Thyroid gland (tissue), 4 donors: ENCODE results near the gene DTX3L. TPM values are rescaled to one million over a fixed set of nuclear protein-coding genes. Genes with fewer than 3 reads are reported as not detected.

Source experiments
- DNase-seq, 2 donors: peaks; one replicate each; pipeline ENCODE4 v3.0.0-alpha.2; 2019
- H3K27ac ChIP-seq, 3 donors: fragments of 200-600 bp; sonication (generic); 1 replicate in 2 of 3; 2 replicates in 1 of 3; pipeline ENCODE4 v1.5.1; 2016 to 2019; ENCODE audit warnings: mild to moderate bottlenecking in 1 of 3, moderate library complexity in 1 of 3
- H3K27me3 ChIP-seq: fragments of 200-600 bp; sonication (generic); one replicate; pipeline ENCODE4 v1.5.1; 2019
- H3K36me3 ChIP-seq, 2 donors: fragments of 200-600 bp; sonication (generic); one replicate each; pipeline ENCODE4 v1.5.1; 2016 to 2019
- H3K4me1 ChIP-seq, 2 donors: fragments of 200-600 bp; sonication (generic); one replicate each; pipeline ENCODE4 v1.5.1; 2017 to 2019
- H3K4me3 ChIP-seq, 3 donors: fragments of 200-600 bp; sonication (generic); replicated peaks in 1 of 3; 1 replicate in 2 of 3; 2 replicates in 1 of 3; pipeline ENCODE4 v1.5.1; 2016; ENCODE audit warnings: mild to moderate bottlenecking in 1 of 3
- H3K9me3 ChIP-seq: fragments of 200-600 bp; sonication (generic); one replicate; pipeline ENCODE4 v1.5.1; 2017
- CTCF ChIP-seq, 6 experiments: fragments of 200-600 bp in 3 of 6; fragments of 450-650 bp in 3 of 6; sonication (generic) in 3 of 6; IDR thresholded peaks; one replicate each; pipeline ENCODE4 v1.5.1; 2016 to 2019; ENCODE audit warnings: antibody characterized with exemption in 6 of 6, mild to moderate bottlenecking in 2 of 6, inconsistent platforms in 1 of 6, moderate library complexity in 1 of 6
- POLR2A ChIP-seq, 2 donors: fragments of 450-650 bp; IDR thresholded peaks; one replicate each; pipeline ENCODE4 v1.6.1; 2017; ENCODE audit warnings: antibody characterized with exemption in 2 of 2, mild to moderate bottlenecking in 2 of 2, moderate library complexity in 1 of 2
- WGBS, 2 donors: methylation state at CpG; one replicate each; pipeline ENCODE4 v1.1.5; 2017; 5-methylcytosine and 5-hydroxymethylcytosine counted together
- intact Hi-C: fragments of 100-400 bp; cut with DNase I; formaldehyde crosslinking; loops from one replicate; pipeline ENCODE4 v1.15.1; 2023
- total RNA-seq, 4 donors: library from RNA; depleted of rRNA; stranded (reverse); fragments of >200 nt; gene quantifications; one replicate each; pipeline ENCODE4 v1.2.3, GENCODE V29; 2016

DTX3L gene
- total RNA-seq, 4 donors from 2014 or later, result 21.1 to 32.1 (median 26.5) TPM

DNA sequence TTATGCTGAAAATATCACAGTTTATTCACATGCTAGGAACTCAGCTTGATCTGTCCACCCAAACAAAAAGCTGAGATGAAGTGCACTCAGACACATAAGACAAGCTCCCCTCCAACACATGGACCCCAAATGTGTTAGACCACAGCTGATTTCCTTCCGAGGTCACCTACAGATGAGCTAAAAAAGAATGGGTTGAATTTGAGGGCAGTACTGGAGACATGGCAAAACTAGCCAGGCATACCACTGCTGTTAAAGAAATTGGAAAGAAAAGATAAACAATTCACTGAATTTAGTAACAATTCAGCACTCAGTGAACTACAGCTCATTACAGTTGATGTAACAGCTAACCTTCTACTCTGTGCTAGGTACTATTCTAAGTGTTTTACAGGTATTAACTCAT, 15.5 kb upstream of the DTX3L start:
- Histone ChIP-seq H3K27ac (no peak overlapping the region), H3K27me3 (no peaks in the 10 kb centered on the region), H3K4me1 (no peaks in the 10 kb centered on the region), H3K36me3 (peaks cover 28 to 38% of the 10 kb centered on the region in 2 donors), H3K4me3 (no peak overlapping the region), H3K9me3 (no peaks in the 10 kb centered on the region)
- 96% methylated on average over 1 of the region's 1 CpG for WGBS, 2 donors
- no peak for TF ChIP-seq POLR2A (IDR thresholded peaks at IDR 0.05)
- TF ChIP-seq CTCF (IDR thresholded peaks at IDR 0.05), result no peak
- DNase-seq, result no peak
- intact Hi-C loops, result no loop called here

- no peak for DNase-seq
- 58 to 60% methylated on average over 3 of the region's 3 CpGs for WGBS, 2 donors
- Histone ChIP-seq H3K27ac (no peak overlapping the region), H3K4me1 (no peaks in the 10 kb centered on the region), H3K4me3 (no peak overlapping the region), H3K36me3 (peaks cover 28 to 40% of the 10 kb centered on the region in 2 donors), H3K9me3 (no peaks in the 10 kb centered on the region), H3K27me3 (no peaks in the 10 kb centered on the region)
- TF ChIP-seq POLR2A (IDR thresholded peaks at IDR 0.05), result no peak
- TF ChIP-seq CTCF (IDR thresholded peaks at IDR 0.05), result no peak
- intact Hi-C loops, result no loop called here
Observed at GRCh38 chr3:122553171-122553570, 11.0 kb upstream of the DTX3L start.

GRCh38 chr3:122555275-122556071, 8.7 kb upstream of the DTX3L start:
- Histone ChIP-seq H3K27me3 (no peaks in the 10 kb centered on the region), H3K27ac (no peak overlapping the region), H3K4me3 (no peak overlapping the region), H3K4me1 (no peaks in the 10 kb centered on the region), H3K36me3 (peaks cover 23 to 39% of the 10 kb centered on the region in 2 donors), H3K9me3 (no peaks in the 10 kb centered on the region)
- intact Hi-C loops, result no loop called here
- DNase-seq, result no peak
- no peak for TF ChIP-seq CTCF (IDR thresholded peaks at IDR 0.05)
- TF ChIP-seq POLR2A (IDR thresholded peaks at IDR 0.05), result no peak
- 90 to 91% methylated on average over 6 of the region's 6 CpGs for WGBS, 2 donors

- no peak for TF ChIP-seq CTCF (IDR thresholded peaks at IDR 0.05)
- no peak for TF ChIP-seq POLR2A (IDR thresholded peaks at IDR 0.05)
- Histone ChIP-seq H3K4me3 (no peak overlapping the region), H3K36me3 (peaks cover 13 to 23% of the 10 kb centered on the region in 2 donors), H3K4me1 (peaks cover 0 to 6% of the 10 kb centered on the region in 2 donors), H3K27me3 (no peaks in the 10 kb centered on the region), H3K9me3 (no peaks in the 10 kb centered on the region), H3K27ac (no peak overlapping the region)
- WGBS, 2 donors, result 90 to 98% methylated on average over 5 of the region's 5 CpGs
- intact Hi-C loops, result no loop called here
- DNase-seq, result no peak
Observed at GRCh38 chr3:122557356-122557755, 6.8 kb upstream of the DTX3L start.

DNA sequence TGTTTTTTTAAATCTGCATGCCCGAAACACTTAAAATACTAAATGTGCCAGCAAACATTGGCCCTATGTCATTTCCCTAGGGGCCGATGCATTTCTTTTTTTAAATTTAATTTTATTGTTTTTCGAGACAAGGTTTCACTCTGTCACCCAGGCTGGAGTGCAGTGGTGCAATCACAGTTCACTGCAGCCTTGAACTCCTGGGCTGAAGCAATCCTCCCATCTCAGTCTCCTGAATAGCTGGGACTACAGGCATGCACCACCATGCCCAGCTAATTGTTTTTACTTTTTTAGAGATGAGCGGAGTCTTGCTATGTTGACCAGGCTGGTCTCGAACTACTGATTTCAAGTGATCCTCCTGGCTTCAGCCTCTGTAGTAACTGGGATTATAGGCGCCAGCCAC, 5.5 kb upstream of the DTX3L start:
- no peak overlapping the region for H3K27ac ChIP-seq
- peaks cover 9 to 18% of the 10 kb centered on the region in 2 donors for H3K4me1 ChIP-seq
- TF ChIP-seq POLR2A (IDR thresholded peaks at IDR 0.05), result no peak
- TF ChIP-seq CTCF (IDR thresholded peaks at IDR 0.05), result no peak
- H3K9me3 ChIP-seq, result no peaks in the 10 kb centered on the region
- 87 to 89% methylated on average over 6 of the region's 6 CpGs for WGBS, 2 donors
- H3K36me3 ChIP-seq, result peaks cover 13 to 20% of the 10 kb centered on the region in 2 donors
- no peak overlapping the region for H3K4me3 ChIP-seq
- intact Hi-C loops, result no loop called here
- H3K27me3 ChIP-seq, result no peaks in the 10 kb centered on the region
- DNase-seq, result no peak
